Lung (tissue), 12 donors: ENCODE results near the gene HPGDS. TPM values are rescaled to one million over a fixed set of nuclear protein-coding genes. Genes with fewer than 3 reads are reported as not detected.
"Not testable (repeated sequence)": the region's sequence is repeated elsewhere in the genome, so short reads cannot be mapped to it uniquely, and the experiment has no call there.

Source experiments
- ATAC-seq: fragments of 200-7000 bp; cut with Tn5 transposase; one replicate; pipeline ENCODE4 v1.9.1; 2020; ENCODE audit warnings: moderate number of reproducible peaks; ENCODE audit not compliant: insufficient read depth, low FRiP score
- DNase-seq, 3 donors: peaks; one replicate each; pipeline ENCODE4 v3.0.0-alpha.2; 2013 to 2017
- H3K27ac ChIP-seq, 2 donors: one replicate each; pipeline ENCODE4 v1.5.1; 2013; ENCODE audit warnings: mild to moderate bottlenecking in 2 of 2, moderate library complexity in 2 of 2, control low read depth in 1 of 2, inconsistent platforms in 1 of 2, low read depth in 1 of 2, low read length in 1 of 2
- H3K27me3 ChIP-seq, 3 donors: one replicate each; pipeline ENCODE4 v1.5.1; 2013; ENCODE audit warnings: low read length in 2 of 3; ENCODE audit not compliant: control insufficient read depth in 3 of 3, insufficient read depth in 3 of 3
- H3K36me3 ChIP-seq, 4 donors: one replicate each; pipeline ENCODE4 v1.5.1; 2013; ENCODE audit warnings: low read length in 4 of 4, mild to moderate bottlenecking in 1 of 4, moderate library complexity in 1 of 4; ENCODE audit not compliant: control insufficient read depth in 4 of 4, insufficient read depth in 4 of 4
- H3K4me1 ChIP-seq, 5 donors: one replicate each; pipeline ENCODE4 v1.5.1; 2013; ENCODE audit warnings: low read length in 5 of 5, mild to moderate bottlenecking in 2 of 5, moderate library complexity in 1 of 5; ENCODE audit not compliant: control insufficient read depth in 5 of 5, insufficient read depth in 5 of 5
- H3K4me3 ChIP-seq: one replicate; pipeline ENCODE4 v1.5.1; 2013; ENCODE audit warnings: mild to moderate bottlenecking, control low read depth, moderate library complexity
- H3K9ac ChIP-seq, 2 donors: one replicate each; pipeline ENCODE4 v1.5.1; 2013; ENCODE audit warnings: low read length in 2 of 2, control low read depth in 1 of 2; ENCODE audit not compliant: insufficient read depth in 1 of 2
- H3K9me3 ChIP-seq, 4 donors: one replicate each; pipeline ENCODE4 v1.5.1; 2013; ENCODE audit warnings: low read length in 3 of 4, mild to moderate bottlenecking in 1 of 4, moderate library complexity in 1 of 4; ENCODE audit not compliant: control insufficient read depth in 4 of 4, insufficient read depth in 3 of 4
- WGBS, 2 donors: extraction: QIAGEN DNeasy Blood & Tissue Kit; methylation state at CpG; one replicate each; pipeline ENCODE4 v1.1.7; 2013; 5-methylcytosine and 5-hydroxymethylcytosine counted together
- polyA plus RNA-seq, 2 donors: library from polyadenylated mRNA; stranded (reverse); fragments of 200-250 nt; gene quantifications; one replicate each; pipeline ENCODE4 v1.2.1, GENCODE V29; 2013
- total RNA-seq, 2 donors: library from RNA; depleted of rRNA in 1 of 2; stranded (reverse); fragments of >200 nt in 1 of 2; gene quantifications; one replicate each; pipeline ENCODE4 v1.2.1, GENCODE V29; 2014 to 2021
- TF ChIP-seq, protein P1 (sequence below): IDR thresholded peaks from 2 replicates; pipeline ENCODE4 v1.5.1; 2012; ENCODE audit warnings: mild to moderate bottlenecking; ENCODE audit errors: control extremely low read depth, extremely low read depth
- donor health status: control.
- donor health status: control.
- donor health status: Bipolar disorder and iron deficiency.
- donor health status: healthy.
- donor health status: DM: yes; HTN: yes; CAD: no.

Gene HPGDS
- total and polyA plus RNA-seq, 4 donors = 0.65 to 7.0 (median 2.3) TPM

DNA sequence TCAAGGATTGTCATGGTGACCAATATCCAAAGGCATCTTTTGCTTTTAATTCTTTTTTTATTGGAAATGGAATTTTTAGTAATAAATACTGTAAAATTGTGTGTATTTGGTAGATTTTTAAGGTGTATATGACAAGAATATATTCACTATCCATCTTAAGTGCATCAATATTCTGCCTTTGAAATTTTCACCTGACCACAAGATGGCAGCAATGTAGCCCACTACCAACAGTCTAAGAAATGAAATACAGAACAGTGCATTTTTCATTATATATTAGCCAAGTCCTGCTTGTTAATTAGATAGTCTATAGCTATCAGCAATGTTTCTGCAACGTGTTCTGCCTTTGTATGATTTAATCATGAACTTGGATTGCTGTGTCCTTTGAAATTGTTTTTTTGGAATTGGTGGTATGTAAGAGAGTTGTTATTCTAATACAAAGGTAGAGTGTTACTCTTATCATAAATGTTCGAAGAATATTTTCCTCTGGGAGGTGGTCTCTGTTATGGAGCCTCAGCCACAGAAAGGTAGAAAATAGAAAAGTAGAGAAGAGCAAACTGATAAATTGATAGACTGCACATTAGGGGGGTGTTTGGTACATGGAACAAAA is 38.2 kb downstream of the HPGDS start:
- no peak overlapping the region for H3K4me3 ChIP-seq
- DNase-seq (peak in 2 of 3 donors; percentile 35 to 55), ATAC-seq (no peak)
- 51 to 57% methylated on average over 2 of the region's 2 CpGs for WGBS, 2 donors
- H3K9me3 ChIP-seq = no peaks in the 10 kb centered on the region
- no peak overlapping the region for H3K27ac ChIP-seq
- H3K4me1 ChIP-seq = no peaks in the 10 kb centered on the region
- TF ChIP-seq, protein P1, sequence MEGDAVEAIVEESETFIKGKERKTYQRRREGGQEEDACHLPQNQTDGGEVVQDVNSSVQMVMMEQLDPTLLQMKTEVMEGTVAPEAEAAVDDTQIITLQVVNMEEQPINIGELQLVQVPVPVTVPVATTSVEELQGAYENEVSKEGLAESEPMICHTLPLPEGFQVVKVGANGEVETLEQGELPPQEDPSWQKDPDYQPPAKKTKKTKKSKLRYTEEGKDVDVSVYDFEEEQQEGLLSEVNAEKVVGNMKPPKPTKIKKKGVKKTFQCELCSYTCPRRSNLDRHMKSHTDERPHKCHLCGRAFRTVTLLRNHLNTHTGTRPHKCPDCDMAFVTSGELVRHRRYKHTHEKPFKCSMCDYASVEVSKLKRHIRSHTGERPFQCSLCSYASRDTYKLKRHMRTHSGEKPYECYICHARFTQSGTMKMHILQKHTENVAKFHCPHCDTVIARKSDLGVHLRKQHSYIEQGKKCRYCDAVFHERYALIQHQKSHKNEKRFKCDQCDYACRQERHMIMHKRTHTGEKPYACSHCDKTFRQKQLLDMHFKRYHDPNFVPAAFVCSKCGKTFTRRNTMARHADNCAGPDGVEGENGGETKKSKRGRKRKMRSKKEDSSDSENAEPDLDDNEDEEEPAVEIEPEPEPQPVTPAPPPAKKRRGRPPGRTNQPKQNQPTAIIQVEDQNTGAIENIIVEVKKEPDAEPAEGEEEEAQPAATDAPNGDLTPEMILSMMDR = peak; percentile 8
- H3K27me3 ChIP-seq = no peaks in the 10 kb centered on the region
- no peaks in the 10 kb centered on the region for H3K36me3 ChIP-seq
- H3K9ac ChIP-seq = no peak overlapping the region

DNA sequence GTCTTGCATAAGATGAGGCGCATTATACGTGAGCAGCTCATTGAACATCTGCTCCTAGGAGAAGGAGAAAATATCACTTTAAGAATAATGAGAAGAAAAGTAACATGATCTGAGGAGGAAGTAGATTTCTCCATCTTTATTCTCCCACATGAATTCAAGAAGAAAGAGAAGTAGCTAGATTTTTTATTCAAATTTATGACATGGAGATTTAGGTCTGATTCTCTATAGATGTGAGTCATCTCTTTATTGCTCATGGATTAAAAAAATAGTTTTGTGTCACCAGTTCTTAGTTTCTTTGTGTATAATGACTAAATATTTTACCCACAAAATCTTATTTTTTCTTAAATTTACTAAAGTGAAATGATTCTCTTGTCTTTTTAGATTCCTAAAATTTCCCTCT is 40.4 kb downstream of the HPGDS start:
- no peak overlapping the region for H3K27ac ChIP-seq
- TF ChIP-seq, protein P1 = no peak
- H3K4me1 ChIP-seq = no peaks in the 10 kb centered on the region
- no peak for ATAC-seq
- no peaks in the 10 kb centered on the region for H3K36me3 ChIP-seq
- H3K9me3 ChIP-seq = no peaks in the 10 kb centered on the region
- H3K27me3 ChIP-seq = no peaks in the 10 kb centered on the region
- no peak overlapping the region for H3K9ac ChIP-seq
- 94 to 97% methylated on average over 2 of the region's 2 CpGs for WGBS, 2 donors
- no peak overlapping the region for H3K4me3 ChIP-seq
- no peak for DNase-seq

DNA sequence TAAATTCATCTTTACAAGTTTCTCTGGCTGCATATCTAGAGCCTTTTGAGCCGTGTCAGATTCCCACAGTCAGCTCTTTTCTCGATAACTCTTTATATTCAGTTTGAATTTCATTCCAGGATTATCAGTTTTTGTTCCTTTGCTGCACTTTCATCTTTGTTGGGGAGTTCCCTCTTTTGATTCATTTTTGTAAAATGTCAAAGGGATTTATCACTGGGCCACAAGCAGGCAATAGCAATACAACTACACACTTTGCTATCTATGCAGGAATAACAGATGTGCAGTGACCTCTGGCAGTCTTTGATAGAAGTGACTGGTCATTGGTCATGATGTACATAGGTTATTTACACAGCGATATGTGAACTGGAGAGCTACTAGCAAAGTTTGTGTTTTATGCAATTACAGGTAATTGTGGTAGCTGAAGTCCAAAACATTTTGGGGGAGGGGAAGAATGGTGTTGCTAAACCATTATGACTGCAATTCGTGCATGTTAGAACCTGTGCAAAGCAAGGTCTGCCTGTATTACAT is 43.8 kb downstream of the HPGDS start:
- Histone ChIP-seq H3K9ac (no peak overlapping the region), H3K9me3 (no peaks in the 10 kb centered on the region), H3K27me3 (no peaks in the 10 kb centered on the region), H3K27ac (no peak overlapping the region), H3K4me1 (no peaks in the 10 kb centered on the region), H3K36me3 (no peaks in the 10 kb centered on the region), H3K4me3 (no peak overlapping the region)
- TF ChIP-seq, protein P1 = no peak
- no peak for ATAC-seq
- peak in 1 of 3 donors; percentile 14 for DNase-seq
- WGBS, 2 donors = 70 to 77% methylated on average over 4 of the region's 4 CpGs

DNA sequence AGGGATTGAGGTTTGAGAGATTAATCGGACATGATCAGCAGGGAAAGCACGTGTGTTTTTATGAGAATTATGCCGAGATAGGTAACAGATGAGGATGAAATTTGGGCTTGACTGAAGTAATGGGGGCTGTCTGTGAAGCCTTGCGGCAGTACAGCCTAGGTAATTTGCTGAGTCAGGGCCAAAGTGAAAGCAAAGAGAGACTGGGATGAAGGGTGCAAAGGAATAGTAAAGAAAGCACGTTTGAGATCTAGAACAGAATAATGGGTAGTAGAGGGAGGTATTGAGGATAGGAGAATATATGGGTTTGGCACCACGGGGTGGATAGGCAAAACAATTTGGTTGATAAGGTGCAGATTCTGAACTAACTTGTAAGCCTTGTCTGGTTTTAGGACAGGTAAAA is 47.2 kb downstream of the HPGDS start:
- WGBS, 2 donors = 53 to 64% methylated on average over 6 of the region's 6 CpGs
- H3K4me3 ChIP-seq, ATAC-seq, H3K27ac ChIP-seq, H3K9ac ChIP-seq, DNase-seq, H3K4me1 ChIP-seq, H3K27me3 ChIP-seq, H3K9me3 ChIP-seq, H3K36me3 ChIP-seq: not testable (repeated sequence)

DNA sequence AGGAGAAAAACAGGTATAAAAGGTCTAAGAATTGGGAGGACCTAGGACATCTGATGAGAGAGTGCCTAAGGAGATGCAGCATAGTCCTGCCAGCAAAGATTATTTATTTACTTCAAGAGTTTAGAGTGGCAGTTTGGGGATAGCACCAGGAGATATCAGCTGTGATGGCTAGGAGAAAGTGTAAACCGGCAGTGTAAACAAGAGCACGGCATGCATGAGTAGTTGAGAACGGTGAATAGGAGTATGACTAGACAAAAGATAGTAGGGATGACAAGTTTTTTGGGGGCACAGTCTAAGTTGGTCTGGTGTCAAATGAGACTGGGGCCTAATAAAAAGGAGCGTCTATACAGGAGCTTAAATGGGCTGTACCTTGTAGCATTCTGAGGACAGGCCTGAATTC is 48.7 kb downstream of the HPGDS start:
- H3K36me3 ChIP-seq, H3K9ac ChIP-seq, H3K9me3 ChIP-seq, H3K4me1 ChIP-seq, ATAC-seq, H3K4me3 ChIP-seq, DNase-seq, H3K27me3 ChIP-seq, H3K27ac ChIP-seq: not testable (repeated sequence)
- 89 to 90% methylated on average over 4 of the region's 4 CpGs for WGBS, 2 donors
